SU-DHL-6 (cell line): ENCODE measurements around the gene OR11A1.

ENCODE experiments used
- H2AFZ ChIP-seq: fragments of 200-600 bp; sonication (generic); 2 replicates; pipeline ENCODE4 v1.6.1; 2014; ENCODE audit warnings: low read depth, mild to moderate bottlenecking, moderate library complexity, mixed read lengths, antibody characterized with exemption, low read length; ENCODE audit not compliant: severe bottlenecking
- H3F3A ChIP-seq: fragments of 200-600 bp; shearing (Covaris generic); 2 replicates; pipeline ENCODE4 v1.6.0; 2016; ENCODE audit warnings: antibody characterized with exemption, mild to moderate bottlenecking; ENCODE audit not compliant: insufficient read depth
- H3K27ac ChIP-seq: fragments of 200-600 bp; sonication (generic); 2 replicates; pipeline ENCODE4 v1.5.1; 2016; ENCODE audit warnings: low read depth, mild to moderate bottlenecking, low read length, moderate library complexity, mixed read lengths
- H3K27me3 ChIP-seq: fragments of 200-600 bp; sonication (generic), shearing (Covaris generic); 2 replicates; pipeline ENCODE4 v1.6.0; 2014; ENCODE audit warnings: mild to moderate bottlenecking, low read length
- H3K36me3 ChIP-seq: fragments of 200-600 bp; sonication (generic); 2 replicates; pipeline ENCODE4 v1.6.1; 2014; ENCODE audit warnings: mild to moderate bottlenecking, low read length, mixed read lengths
- H3K4me2 ChIP-seq: fragments of 300-600, 200-600 bp; shearing (Covaris generic), sonication (generic); 2 replicates; pipeline ENCODE4 v1.6.0; 2014; ENCODE audit warnings: low read length, low read depth, mild to moderate bottlenecking; ENCODE audit not compliant: poor library complexity, severe bottlenecking
- H3K4me3 ChIP-seq: fragments of 200-600 bp; sonication (generic); 2 replicates; pipeline ENCODE4 v1.5.1; 2014; ENCODE audit warnings: antibody characterized with exemption, low read length, mild to moderate bottlenecking, mixed read lengths; ENCODE audit not compliant: insufficient read depth, poor library complexity, severe bottlenecking
- H3K79me2 ChIP-seq: fragments of 200-600 bp; sonication (generic); 2 replicates; pipeline ENCODE4 v1.6.1; 2014; ENCODE audit warnings: mild to moderate bottlenecking, low read length, moderate library complexity; ENCODE audit not compliant: insufficient read depth
- H3K9ac ChIP-seq: fragments of 200-600 bp; sonication (generic); 2 replicates; pipeline ENCODE4 v1.7.0; 2014; ENCODE audit warnings: mild to moderate bottlenecking, low read length
- H3K9me2 ChIP-seq: fragments of 200-600 bp; sonication (generic); replicated peaks from 2 replicates; pipeline ENCODE4 v1.6.1; 2014; ENCODE audit warnings: low read length; ENCODE audit not compliant: insufficient read depth
- H3K9me3 ChIP-seq: fragments of 200-600 bp; sonication (generic); 2 replicates; pipeline ENCODE4 v1.6.1; 2014; ENCODE audit warnings: low read length, mixed read lengths; ENCODE audit not compliant: insufficient read depth
- H4K20me1 ChIP-seq: fragments of 200-600 bp; sonication (generic); 2 replicates; pipeline ENCODE4 v1.6.1; 2014; ENCODE audit warnings: low read depth, mild to moderate bottlenecking, antibody characterized with exemption, low read length, moderate library complexity, mixed read lengths
- CTCF ChIP-seq: fragments of 200-600 bp; sonication (generic); IDR thresholded peaks from one replicate; pipeline ENCODE4 v1.5.1; 2017; ENCODE audit warnings: antibody characterized with exemption, mild to moderate bottlenecking, low read length, moderate library complexity; ENCODE audit not compliant: insufficient read depth, poor library complexity, severe bottlenecking
- EZH2phosphoT487 ChIP-seq: fragments of 200-600 bp; sonication (generic), shearing (Covaris generic); conservative IDR thresholded peaks from 2 replicates; pipeline ENCODE4 v1.6.1; 2018; ENCODE audit warnings: mild to moderate bottlenecking, antibody characterized with exemption, low read length, moderate library complexity, mixed read lengths

OR11A1 gene

GRCh38 chr6:29465279-29465678 is 8.4 kb upstream of the OR11A1 start:
- TF ChIP-seq EZH2phosphoT487 = no peak
- no peak for TF ChIP-seq CTCF
- no peaks in the 10 kb centered on the region for H3K79me2 ChIP-seq

GRCh38 chr6:29462022-29462421 is 5.2 kb upstream of the OR11A1 start:
- Histone ChIP-seq H3K79me2 (no peaks in the 10 kb centered on the region), H3K27ac (no peak overlapping the region), H3K27me3 (no peaks in the 10 kb centered on the region), H3K9me3 (no peaks in the 10 kb centered on the region), H3K4me3 (no peak overlapping the region), H3K4me2 (no peak overlapping the region), H3K9ac (no peak overlapping the region), H3F3A (no peaks in the 10 kb centered on the region), H4K20me1 (no peaks in the 10 kb centered on the region), H3K9me2 (0 out of 2 replicates have a peak, but pooled peaks cover 3% of the 10 kb centered on the region), H3K36me3 (no peaks in the 10 kb centered on the region), H2AFZ (no peak overlapping the region)
- TF ChIP-seq CTCF (no peak), EZH2phosphoT487 (no peak)

More at GRCh38 chr6:29465279-29465678, 8.4 kb upstream of the OR11A1 start:
- H4K20me1 ChIP-seq = no peaks in the 10 kb centered on the region
- no peaks in the 10 kb centered on the region for H3K9me3 ChIP-seq
- H3K4me2 ChIP-seq = no peak overlapping the region
- no peak overlapping the region for H3K9ac ChIP-seq
- no peaks in the 10 kb centered on the region for H3K36me3 ChIP-seq
- H3K9me2 ChIP-seq = 0 out of 2 replicates have a peak, but pooled peaks cover 3% of the 10 kb centered on the region
- no peak overlapping the region for H2AFZ ChIP-seq
- no peaks in the 10 kb centered on the region for H3K27me3 ChIP-seq
- H3K4me3 ChIP-seq = no peak overlapping the region
- no peaks in the 10 kb centered on the region for H3F3A ChIP-seq
- H3K27ac ChIP-seq = no peak overlapping the region

DNA sequence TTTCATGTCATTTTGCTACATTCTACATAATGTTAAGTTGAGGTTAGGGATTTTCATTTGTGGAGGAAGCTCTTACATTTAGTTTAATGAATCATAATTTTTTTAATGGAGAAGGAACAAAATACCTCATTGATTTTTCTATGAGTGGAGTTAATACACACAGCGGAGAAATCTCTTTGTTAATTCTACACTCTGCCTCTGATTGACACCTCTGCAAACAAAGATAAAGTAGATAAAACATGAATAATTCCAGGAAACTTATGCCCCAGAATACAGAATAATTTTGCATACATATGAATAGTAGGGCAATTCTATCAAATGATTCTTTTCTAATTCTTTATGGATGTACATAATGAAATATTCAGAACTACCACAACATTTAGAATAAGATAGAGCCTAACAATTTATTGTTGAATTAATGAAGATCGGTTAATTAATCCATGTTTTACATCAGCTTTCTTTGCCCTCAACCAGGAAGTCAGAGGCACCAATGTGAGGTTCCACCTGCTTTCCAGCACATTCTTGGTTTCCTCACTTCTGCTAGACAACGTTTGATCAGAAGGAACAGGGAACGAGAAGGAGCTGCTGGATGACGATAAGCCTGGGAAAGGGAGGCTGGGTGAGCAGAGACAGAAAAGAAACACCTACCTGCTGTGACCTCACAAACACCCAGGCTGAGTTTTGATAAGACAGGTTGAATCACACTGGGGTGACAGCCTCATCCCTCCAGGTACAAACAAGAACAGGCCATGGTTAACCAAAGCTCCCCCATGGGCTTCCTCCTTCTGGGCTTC is 4.3 kb upstream of the OR11A1 start:
- Histone ChIP-seq H3K27me3 (no peaks in the 10 kb centered on the region), H3K9me2 (0 out of 2 replicates have a peak, but pooled peaks cover 3% of the 10 kb centered on the region), H3K4me2 (no peak overlapping the region), H2AFZ (no peak overlapping the region), H3F3A (no peaks in the 10 kb centered on the region), H3K9ac (no peak overlapping the region), H3K36me3 (no peaks in the 10 kb centered on the region), H3K79me2 (no peaks in the 10 kb centered on the region), H4K20me1 (no peaks in the 10 kb centered on the region), H3K4me3 (no peak overlapping the region), H3K9me3 (no peaks in the 10 kb centered on the region), H3K27ac (no peak overlapping the region)
- TF ChIP-seq CTCF (no peak), EZH2phosphoT487 (no peak)
